ENCODE results near the gene SLCO2B1.

The SLCO2B1 gene

GRCh38 chr11:75188671-75189070, 37.8 kb downstream of the SLCO2B1 start:
- Histone ChIP-seq H3K36me3 (ENCODE audit: insufficient read depth, low read length) (no peaks in the 10 kb centered on the region), H3K4me1 (ENCODE audit: insufficient read depth, low read length) (peaks cover 19% of the 10 kb centered on the region), H3K9ac (ENCODE audit: low read depth, low read length) (no peak overlapping the region), H3K9me3 (ENCODE audit: control insufficient read depth, insufficient read depth, low read length) (no peaks in the 10 kb centered on the region)

GRCh38 chr11:75189108-75189507, 38.2 kb downstream of the SLCO2B1 start:
- Histone ChIP-seq H3K36me3 (ENCODE audit: insufficient read depth, low read length) (no peaks in the 10 kb centered on the region), H3K4me1 (ENCODE audit: insufficient read depth, low read length) (peaks cover 19% of the 10 kb centered on the region), H3K9ac (ENCODE audit: low read depth, low read length) (no peak overlapping the region), H3K9me3 (ENCODE audit: control insufficient read depth, insufficient read depth, low read length) (no peaks in the 10 kb centered on the region)

- Histone ChIP-seq H3K4me1 (ENCODE audit: insufficient read depth, low read length) (peaks cover 25% of the 10 kb centered on the region), H3K9me3 (ENCODE audit: control insufficient read depth, insufficient read depth, low read length) (no peaks in the 10 kb centered on the region), H3K9ac (ENCODE audit: low read depth, low read length) (no peak overlapping the region), H3K36me3 (ENCODE audit: insufficient read depth, low read length) (no peaks in the 10 kb centered on the region)
Measured at GRCh38 chr11:75189911-75190310, 39.0 kb downstream of the SLCO2B1 start.

GRCh38 chr11:75190652-75191329, 39.9 kb downstream of the SLCO2B1 start:
- Histone ChIP-seq H3K36me3 (ENCODE audit: insufficient read depth, low read length) (no peaks in the 10 kb centered on the region), H3K9me3 (ENCODE audit: control insufficient read depth, insufficient read depth, low read length) (no peaks in the 10 kb centered on the region), H3K9ac (ENCODE audit: low read depth, low read length) (no peak overlapping the region), H3K4me1 (ENCODE audit: insufficient read depth, low read length) (peaks cover 23% of the 10 kb centered on the region)

- Histone ChIP-seq H3K9me3 (ENCODE audit: control insufficient read depth, insufficient read depth, low read length) (no peaks in the 10 kb centered on the region), H3K36me3 (ENCODE audit: insufficient read depth, low read length) (no peaks in the 10 kb centered on the region), H3K9ac (ENCODE audit: low read depth, low read length) (no peak overlapping the region), H3K4me1 (ENCODE audit: insufficient read depth, low read length) (peaks cover 23% of the 10 kb centered on the region)
Measured at GRCh38 chr11:75191330-75191717, 40.4 kb downstream of the SLCO2B1 start.

GRCh38 chr11:75193271-75193670, 42.4 kb downstream of the SLCO2B1 start:
- H3K4me1 ChIP-seq (ENCODE audit: insufficient read depth, low read length) = peaks cover 23% of the 10 kb centered on the region
- no peaks in the 10 kb centered on the region for H3K36me3 ChIP-seq (ENCODE audit: insufficient read depth, low read length)
- no peak overlapping the region for H3K9ac ChIP-seq (ENCODE audit: low read depth, low read length)
- H3K9me3 ChIP-seq (ENCODE audit: control insufficient read depth, insufficient read depth, low read length) = no peaks in the 10 kb centered on the region

GRCh38 chr11:75193711-75194110, 42.8 kb downstream of the SLCO2B1 start:
- Histone ChIP-seq H3K9me3 (ENCODE audit: control insufficient read depth, insufficient read depth, low read length) (no peaks in the 10 kb centered on the region), H3K9ac (ENCODE audit: low read depth, low read length) (no peak overlapping the region), H3K36me3 (ENCODE audit: insufficient read depth, low read length) (no peaks in the 10 kb centered on the region), H3K4me1 (ENCODE audit: insufficient read depth, low read length) (peaks cover 23% of the 10 kb centered on the region)

- Histone ChIP-seq H3K9ac (ENCODE audit: low read depth, low read length) (no peak overlapping the region), H3K4me1 (ENCODE audit: insufficient read depth, low read length) (peaks cover 23% of the 10 kb centered on the region), H3K36me3 (ENCODE audit: insufficient read depth, low read length) (no peaks in the 10 kb centered on the region)
Measured at GRCh38 chr11:75194147-75194546, 43.2 kb downstream of the SLCO2B1 start.

GRCh38 chr11:75195167-75195962, 44.5 kb downstream of the SLCO2B1 start:
- peaks cover 26% of the 10 kb centered on the region for H3K4me1 ChIP-seq (ENCODE audit: insufficient read depth, low read length)
- H3K9ac ChIP-seq (ENCODE audit: low read depth, low read length) = no peak overlapping the region
- H3K36me3 ChIP-seq (ENCODE audit: insufficient read depth, low read length) = no peaks in the 10 kb centered on the region
- no peaks in the 10 kb centered on the region for H3K9me3 ChIP-seq (ENCODE audit: control insufficient read depth, insufficient read depth, low read length)

More at GRCh38 chr11:75194147-75194546, 43.2 kb downstream of the SLCO2B1 start:
- no peaks in the 10 kb centered on the region for H3K9me3 ChIP-seq (ENCODE audit: control insufficient read depth, insufficient read depth, low read length)

- no peaks in the 10 kb centered on the region for H3K36me3 ChIP-seq (ENCODE audit: insufficient read depth, low read length)
- H3K9me3 ChIP-seq (ENCODE audit: control insufficient read depth, insufficient read depth, low read length) = no peaks in the 10 kb centered on the region
- H3K9ac ChIP-seq (ENCODE audit: low read depth, low read length) = no peak overlapping the region
Measured at GRCh38 chr11:75196426-75196825, 45.5 kb downstream of the SLCO2B1 start.

GRCh38 chr11:75197512-75198277, 46.8 kb downstream of the SLCO2B1 start:
- H3K36me3 ChIP-seq (ENCODE audit: insufficient read depth, low read length) = no peaks in the 10 kb centered on the region
- no peaks in the 10 kb centered on the region for H3K9me3 ChIP-seq (ENCODE audit: control insufficient read depth, insufficient read depth, low read length)
- no peak overlapping the region for H3K9ac ChIP-seq (ENCODE audit: low read depth, low read length)
- peaks cover 26% of the 10 kb centered on the region for H3K4me1 ChIP-seq (ENCODE audit: insufficient read depth, low read length)

More at GRCh38 chr11:75196426-75196825, 45.5 kb downstream of the SLCO2B1 start:
- H3K4me1 ChIP-seq (ENCODE audit: insufficient read depth, low read length) = peaks cover 24% of the 10 kb centered on the region

- H3K4me1 ChIP-seq (ENCODE audit: insufficient read depth, low read length) = peaks cover 26% of the 10 kb centered on the region
- H3K36me3 ChIP-seq (ENCODE audit: insufficient read depth, low read length) = no peaks in the 10 kb centered on the region
- no peak overlapping the region for H3K9ac ChIP-seq (ENCODE audit: low read depth, low read length)
- no peaks in the 10 kb centered on the region for H3K9me3 ChIP-seq (ENCODE audit: control insufficient read depth, insufficient read depth, low read length)
Measured at GRCh38 chr11:75198278-75198973, 47.5 kb downstream of the SLCO2B1 start.

- no peaks in the 10 kb centered on the region for H3K36me3 ChIP-seq (ENCODE audit: insufficient read depth, low read length)
- H3K9ac ChIP-seq (ENCODE audit: low read depth, low read length) = no peak overlapping the region
- H3K9me3 ChIP-seq (ENCODE audit: control insufficient read depth, insufficient read depth, low read length) = no peaks in the 10 kb centered on the region
- H3K4me1 ChIP-seq (ENCODE audit: insufficient read depth, low read length) = peaks cover 23% of the 10 kb centered on the region
Measured at GRCh38 chr11:75199412-75199955, 48.6 kb downstream of the SLCO2B1 start.

GRCh38 chr11:75200051-75200450, 49.1 kb downstream of the SLCO2B1 start:
- peaks cover 19% of the 10 kb centered on the region for H3K4me1 ChIP-seq (ENCODE audit: insufficient read depth, low read length)
- H3K9ac ChIP-seq (ENCODE audit: low read depth, low read length) = no peak overlapping the region
- H3K9me3 ChIP-seq (ENCODE audit: control insufficient read depth, insufficient read depth, low read length) = no peaks in the 10 kb centered on the region
- no peaks in the 10 kb centered on the region for H3K36me3 ChIP-seq (ENCODE audit: insufficient read depth, low read length)
